GM18858 (cell line): ENCODE measurements around the gene ASTN2.
"Not testable (repeated sequence)": the region's sequence is repeated elsewhere in the genome, so short reads cannot be mapped to it uniquely, and the experiment has no call there.

Experiments
- ATAC-seq: cut with Tn5 transposase; IDR thresholded peaks from one replicate; pipeline ENCODE4 v1.9.1; 2021; ENCODE audit not compliant: unreplicated experiment

ASTN2 gene

GRCh38 chr9:116716438-116716837 is 698.4 kb downstream of the ASTN2 start:
- no peak for ATAC-seq

GRCh38 chr9:116715751-116716150 is 699.1 kb downstream of the ASTN2 start:
- no peak for ATAC-seq

- no peak for ATAC-seq
Measured at GRCh38 chr9:116713271-116713670, 701.6 kb downstream of the ASTN2 start.

GRCh38 chr9:116712781-116713180 is 702.1 kb downstream of the ASTN2 start:
- no peak for ATAC-seq

- ATAC-seq = no peak
Measured at GRCh38 chr9:116706310-116707290, 708.3 kb downstream of the ASTN2 start.

- no peak for ATAC-seq
Measured at GRCh38 chr9:116705531-116705930, 709.3 kb downstream of the ASTN2 start.

GRCh38 chr9:116704470-116704869 is 710.4 kb downstream of the ASTN2 start:
- ATAC-seq = no peak

GRCh38 chr9:116703634-116704033 is 711.2 kb downstream of the ASTN2 start:
- ATAC-seq = no peak

- no peak for ATAC-seq
Measured at GRCh38 chr9:116701940-116702642, 712.8 kb downstream of the ASTN2 start.

GRCh38 chr9:116700882-116701865 is 713.7 kb downstream of the ASTN2 start:
- ATAC-seq = no peak

- ATAC-seq = no peak
Measured at GRCh38 chr9:116700279-116700678, 714.6 kb downstream of the ASTN2 start.

GRCh38 chr9:116697887-116698286 is 717.0 kb downstream of the ASTN2 start:
- no peak for ATAC-seq

GRCh38 chr9:116697362-116697761 is 717.5 kb downstream of the ASTN2 start:
- no peak for ATAC-seq

- ATAC-seq = no peak
Measured at GRCh38 chr9:116695438-116695837, 719.4 kb downstream of the ASTN2 start.

- ATAC-seq = no peak
Measured at GRCh38 chr9:116694785-116695291, 720.0 kb downstream of the ASTN2 start.

GRCh38 chr9:116693233-116693731 is 721.6 kb downstream of the ASTN2 start:
- no peak for ATAC-seq

- ATAC-seq = no peak
Measured at GRCh38 chr9:116692616-116693015, 722.2 kb downstream of the ASTN2 start.

- ATAC-seq = no peak
Measured at GRCh38 chr9:116691607-116692006, 723.2 kb downstream of the ASTN2 start.

GRCh38 chr9:116690805-116691204 is 724.1 kb downstream of the ASTN2 start:
- not testable (repeated sequence) for ATAC-seq

GRCh38 chr9:116689486-116690032 is 725.3 kb downstream of the ASTN2 start:
- ATAC-seq = no peak
